HG03095 (cell line): ENCODE measurements around the gene RANBP3L.
"Not testable (repeated sequence)": the region's sequence is repeated elsewhere in the genome, so short reads cannot be mapped to it uniquely, and the experiment has no call there.

Experiments
- ATAC-seq: cut with Tn5 transposase; IDR thresholded peaks from one replicate; pipeline ENCODE4 v1.9.1; 2021; ENCODE audit warnings: moderate library complexity; ENCODE audit not compliant: unreplicated experiment

Gene RANBP3L

GRCh38 chr5:36297653-36298052 lies 4.0 kb downstream of the RANBP3L start:
- no peak for ATAC-seq

DNA sequence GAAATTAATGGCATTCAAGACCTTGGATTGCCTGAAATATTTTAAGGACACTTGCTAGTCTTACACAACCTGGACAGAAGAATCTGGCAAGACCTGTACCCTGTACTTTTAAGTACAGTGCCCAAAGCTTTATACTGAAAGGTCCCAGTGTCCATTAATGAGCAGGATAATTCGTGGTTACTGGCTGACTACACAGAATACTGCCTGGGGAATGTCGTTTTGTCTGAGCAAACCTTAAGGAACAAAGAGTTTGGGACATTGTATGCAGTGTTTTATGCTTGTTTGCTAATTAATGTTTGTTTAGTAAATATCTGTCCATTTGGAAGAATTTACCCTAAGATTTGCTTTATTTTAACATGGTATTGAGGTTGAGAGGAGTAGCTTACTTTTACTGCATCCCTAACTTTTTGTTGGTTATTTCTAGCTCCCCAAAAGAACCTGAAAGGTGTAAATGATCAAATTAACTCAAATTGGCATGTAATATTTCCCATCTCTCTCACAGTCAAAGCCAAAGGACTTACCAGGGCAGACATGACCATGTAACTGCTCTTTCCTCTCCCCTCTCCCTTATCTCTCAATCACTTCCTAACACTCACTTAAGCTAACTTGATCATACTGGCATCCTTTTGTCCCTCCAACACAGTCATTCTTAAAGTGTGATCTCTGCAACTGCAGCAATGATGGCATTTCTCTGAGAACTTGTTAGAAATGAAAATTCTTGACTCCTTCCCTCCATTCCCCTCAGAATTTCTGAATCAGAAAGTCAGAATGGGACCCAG lies 15.7 kb downstream of the RANBP3L start:
- no peak for ATAC-seq

DNA sequence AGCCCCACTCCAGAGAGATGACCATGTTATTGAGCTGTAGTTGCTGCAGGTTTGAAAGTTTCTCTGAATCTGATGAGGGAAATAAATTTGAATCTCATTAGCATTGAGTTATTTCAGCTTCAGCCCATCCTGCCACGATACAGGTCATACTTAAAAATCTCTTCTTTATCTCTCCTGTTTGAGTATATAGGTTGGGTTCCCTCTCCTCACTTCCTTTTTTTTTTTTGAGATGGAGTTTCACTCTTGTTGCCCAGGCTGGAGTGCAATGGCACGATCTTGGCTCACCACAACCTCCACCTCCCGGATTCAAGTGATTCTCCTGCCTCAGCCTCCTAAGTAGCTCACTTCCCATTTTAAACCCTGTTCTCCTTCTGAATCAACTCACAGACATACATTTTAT lies 17.9 kb downstream of the RANBP3L start:
- not testable (repeated sequence) for ATAC-seq

DNA sequence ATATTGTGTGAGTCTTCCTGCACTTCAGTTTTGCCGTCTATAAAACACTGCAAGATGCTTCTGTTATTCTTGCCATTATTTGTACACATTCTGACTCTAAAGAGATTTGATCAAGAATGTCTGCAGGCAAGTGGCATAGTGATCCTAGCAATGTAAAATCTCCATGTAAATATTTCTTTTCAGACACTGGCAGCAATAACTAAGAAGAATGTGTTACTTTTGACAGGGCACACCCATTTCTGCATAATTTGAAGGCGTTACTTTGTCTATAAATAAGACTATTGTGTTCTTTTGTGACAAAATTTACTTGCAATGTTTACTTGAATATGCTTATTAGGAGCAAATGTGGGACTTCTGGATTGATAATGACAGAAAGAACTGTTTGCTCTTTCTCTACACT lies 20.1 kb downstream of the RANBP3L start:
- ATAC-seq = no peak

DNA sequence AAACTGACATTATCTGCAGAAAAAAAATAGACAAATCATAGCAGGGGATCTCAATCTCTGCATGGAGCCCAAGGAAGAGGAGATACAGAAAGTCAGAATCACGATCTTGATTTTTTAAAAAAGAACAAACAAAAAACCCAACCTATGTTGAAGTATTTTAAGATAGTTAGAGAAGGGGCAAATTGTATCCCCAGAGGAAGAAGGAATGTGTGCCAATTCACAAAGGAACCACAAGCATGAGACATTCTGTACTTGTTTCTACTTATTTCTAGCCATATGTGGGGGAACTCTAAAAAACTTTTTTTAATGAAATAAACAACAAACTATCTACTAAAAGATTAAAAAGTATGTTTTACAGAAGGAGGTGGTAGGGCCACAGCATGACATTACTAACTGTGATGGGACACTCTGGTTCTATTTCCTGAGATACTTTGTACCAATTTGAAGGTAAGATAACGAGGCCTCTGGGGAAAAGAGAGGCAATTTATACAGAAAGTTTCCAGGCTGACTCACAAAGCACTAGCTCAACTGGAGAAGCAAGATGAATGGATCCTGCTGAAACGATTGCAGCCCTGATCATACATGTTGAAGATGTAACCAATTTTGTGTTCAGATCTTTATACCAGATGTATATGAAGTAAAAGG lies 22.5 kb downstream of the RANBP3L start:
- no peak for ATAC-seq

DNA sequence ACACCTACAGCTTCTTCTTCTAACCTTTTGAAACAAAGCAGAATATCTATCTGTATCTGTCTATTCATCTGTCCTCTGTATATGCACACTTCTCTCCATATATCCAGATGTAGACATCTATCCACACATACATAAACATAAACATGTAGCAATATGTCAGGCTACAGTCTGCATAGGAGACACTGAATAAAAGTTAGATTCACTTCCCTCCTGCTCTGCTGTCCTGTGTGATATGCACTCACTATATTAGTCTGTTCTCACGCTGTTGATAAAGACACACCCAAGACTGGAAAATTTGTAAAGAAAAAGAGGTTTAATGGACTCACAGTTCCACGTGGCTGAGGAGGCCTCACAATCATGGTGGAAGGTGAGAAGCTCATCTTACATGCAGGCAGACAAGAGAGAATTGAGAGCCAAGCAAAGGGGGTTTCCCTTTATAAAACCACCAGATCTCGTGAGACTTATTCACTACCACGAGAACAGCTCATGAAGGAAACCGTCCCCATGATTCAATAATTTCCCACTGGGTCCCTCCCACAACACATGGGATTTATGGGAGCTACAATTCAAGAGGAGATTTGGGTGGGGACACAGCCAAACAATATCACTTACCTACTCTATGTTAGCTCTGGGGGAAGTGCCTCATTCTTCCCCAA lies 24.1 kb downstream of the RANBP3L start:
- ATAC-seq = no peak

DNA sequence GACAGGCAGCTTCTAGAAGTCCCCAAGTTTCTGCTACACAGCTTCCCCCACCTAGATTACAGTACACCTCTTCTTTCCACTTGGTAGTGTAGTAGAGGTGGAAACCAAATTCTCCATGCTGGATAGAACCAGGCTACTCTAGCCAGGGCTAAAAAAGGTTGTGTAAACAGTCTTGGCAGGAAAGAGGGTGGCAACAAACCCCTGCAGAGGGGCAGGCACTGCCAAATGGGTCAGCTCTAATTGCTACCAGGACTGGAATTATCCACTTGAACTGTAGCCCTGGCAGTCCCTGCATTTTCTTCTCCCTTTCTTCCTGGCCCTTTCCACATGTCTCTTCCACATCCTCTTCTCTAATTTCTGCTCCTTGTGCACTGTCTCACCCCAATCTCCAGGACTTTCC lies 24.8 kb downstream of the RANBP3L start:
- ATAC-seq = no peak

DNA sequence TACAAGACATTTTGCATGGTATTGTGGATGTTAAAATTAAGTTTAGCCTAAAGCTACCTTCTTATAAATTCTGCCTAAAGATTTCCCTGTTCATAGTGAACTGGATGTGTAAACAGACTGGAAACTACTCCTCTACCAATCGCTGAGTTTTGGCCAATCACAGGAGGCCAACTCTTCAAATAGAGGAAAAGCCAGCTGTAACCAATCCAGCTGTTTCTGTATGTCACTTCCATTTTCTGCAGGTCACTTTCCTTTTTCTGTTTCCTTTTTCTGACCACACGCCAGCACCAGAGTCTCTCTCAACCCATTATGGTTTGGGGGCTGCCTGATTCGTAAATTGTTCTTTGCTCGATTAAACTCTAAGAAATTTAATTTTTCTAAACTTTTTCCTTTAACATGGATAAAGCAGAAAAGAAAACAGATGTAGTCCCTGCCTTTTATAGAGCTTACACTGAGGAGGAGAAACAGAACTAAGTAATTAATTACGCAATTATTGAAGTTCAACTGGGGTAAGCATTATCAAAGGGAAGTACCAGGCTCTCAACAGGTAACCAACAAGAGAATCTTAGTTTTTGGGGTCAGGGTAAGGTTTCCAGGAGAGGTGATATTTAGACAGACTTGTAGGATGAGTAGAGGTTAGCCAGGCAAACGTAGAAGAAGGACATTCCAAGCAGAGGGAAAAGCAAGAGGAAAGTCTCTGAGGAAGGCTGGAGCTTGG lies 27.7 kb downstream of the RANBP3L start:
- ATAC-seq = no peak

- ATAC-seq = no peak
Observed at GRCh38 chr5:36272136-36272690, 29.5 kb downstream of the RANBP3L start.

DNA sequence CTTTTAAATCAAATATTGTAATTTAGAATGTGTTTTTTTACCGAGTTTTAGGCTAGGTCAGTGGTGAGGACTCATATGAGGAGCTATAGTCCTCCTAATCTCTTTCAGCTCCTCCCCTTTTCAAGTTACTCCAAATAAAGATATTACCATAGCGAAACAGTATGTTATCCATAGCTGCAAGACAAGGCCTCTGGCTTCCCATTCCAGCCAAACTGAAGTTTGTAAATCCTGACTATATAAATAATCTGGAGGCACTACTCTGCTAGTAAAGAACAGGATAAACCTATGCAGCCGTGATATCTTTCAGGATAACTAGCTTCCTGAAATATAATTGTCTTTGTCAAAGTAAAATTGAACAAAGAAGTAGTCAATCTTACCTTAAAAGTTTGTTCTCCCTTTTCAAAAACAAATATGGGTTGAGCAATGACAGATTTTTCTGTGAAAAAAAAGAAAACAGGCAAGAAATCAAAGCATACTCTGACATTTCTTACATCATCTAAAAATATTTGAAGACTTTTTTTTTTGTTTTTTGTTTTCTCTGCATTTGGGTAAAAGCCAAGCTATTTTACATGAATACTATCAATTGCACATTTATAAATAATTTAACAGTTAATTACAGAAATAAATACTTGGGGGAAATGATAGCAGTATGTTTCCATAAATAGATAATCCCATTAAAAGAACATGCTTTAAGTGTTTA lies 30.7 kb downstream of the RANBP3L start:
- no peak for ATAC-seq

GRCh38 chr5:36270175-36270574 lies 31.5 kb downstream of the RANBP3L start:
- no peak for ATAC-seq

- no peak for ATAC-seq
Observed at GRCh38 chr5:36269478-36269877, 32.2 kb downstream of the RANBP3L start.

DNA sequence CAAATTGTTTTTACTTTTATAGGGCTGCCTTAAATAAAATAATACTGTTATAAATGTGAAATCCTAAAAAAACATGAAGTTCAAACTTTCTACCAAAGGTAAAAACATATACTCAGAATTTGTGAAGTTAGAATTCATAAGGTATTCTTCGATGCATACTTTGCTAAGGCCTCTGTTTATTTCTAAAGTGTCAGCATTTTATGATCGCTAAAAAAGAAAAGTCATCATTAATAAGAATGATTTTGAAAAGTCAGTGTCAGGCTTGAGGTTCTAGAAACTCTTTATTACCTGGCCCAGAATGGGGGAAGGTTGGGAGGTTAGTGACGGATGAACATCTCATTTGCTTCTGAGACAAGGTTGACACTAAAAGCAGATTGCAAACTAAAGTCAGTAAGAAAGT lies 33.8 kb downstream of the RANBP3L start:
- ATAC-seq = no peak

DNA sequence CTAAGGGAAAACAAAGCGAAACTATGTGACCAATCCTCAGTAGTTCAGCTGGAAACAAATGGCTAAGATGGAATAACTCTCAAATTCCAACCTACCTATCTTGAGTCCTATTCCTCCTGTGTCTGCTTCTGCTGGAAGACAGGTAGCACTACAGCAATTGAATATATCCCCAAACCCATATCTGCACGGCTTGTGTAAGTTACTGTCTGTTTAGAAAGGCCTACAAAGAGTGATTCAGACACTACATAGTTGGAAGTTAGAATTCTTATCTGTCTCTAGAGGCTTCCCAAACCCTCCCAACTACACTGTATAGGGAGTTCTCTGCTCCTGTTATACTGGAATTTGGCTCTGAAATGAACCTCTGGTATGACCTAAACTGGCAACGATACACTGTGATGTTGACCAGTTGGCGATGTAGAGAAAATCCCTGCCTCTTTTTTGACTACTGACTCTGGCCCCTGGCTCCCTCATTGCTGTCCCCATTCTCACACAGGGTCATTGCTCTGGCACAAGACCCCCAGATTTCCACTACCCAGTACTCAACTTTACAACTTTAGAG lies 37.4 kb downstream of the RANBP3L start:
- no peak for ATAC-seq

DNA sequence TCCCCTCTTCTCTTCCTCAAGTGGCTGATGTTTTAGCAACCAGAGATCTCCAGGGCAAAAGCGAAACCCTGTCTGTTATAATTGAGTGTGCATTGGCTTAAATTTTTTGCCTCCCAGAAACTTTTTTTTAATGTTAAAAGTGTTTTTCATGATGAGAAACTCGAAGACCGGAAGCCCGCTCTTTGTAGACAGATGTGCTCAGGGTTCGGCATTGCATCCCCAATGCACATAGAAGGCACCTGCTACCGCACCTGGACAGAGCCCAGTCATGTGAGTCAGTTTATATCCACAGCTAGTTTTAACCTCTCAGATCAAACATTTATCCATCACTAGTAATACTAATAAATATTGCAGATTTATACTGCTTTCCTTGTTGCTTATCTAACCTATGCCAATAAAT lies 40.5 kb downstream of the RANBP3L start:
- ATAC-seq = no peak

GRCh38 chr5:36253575-36253974 lies 48.1 kb downstream of the RANBP3L start:
- ATAC-seq = no peak

GRCh38 chr5:36252722-36253365 lies 48.9 kb downstream of the RANBP3L start:
- no peak for ATAC-seq

DNA sequence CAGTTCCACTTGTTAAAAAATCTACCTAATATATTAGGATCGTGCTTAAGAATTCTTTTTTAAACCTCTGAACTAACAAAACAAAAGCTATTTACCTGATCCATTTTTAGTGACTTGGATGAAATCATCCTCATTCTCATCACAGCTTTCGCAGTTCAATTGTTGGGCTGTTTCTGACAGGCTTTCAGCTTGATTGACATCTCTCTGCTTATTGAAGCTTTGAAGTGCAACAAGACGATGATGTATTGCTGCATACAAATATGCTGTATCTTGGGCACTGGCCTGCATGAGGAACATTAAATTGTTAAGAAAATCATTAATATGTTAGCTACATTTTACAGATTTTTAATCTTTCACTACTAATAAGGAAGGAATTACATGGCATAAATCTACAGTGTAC lies 50.5 kb downstream of the RANBP3L start:
- ATAC-seq = no peak

- no peak for ATAC-seq
Observed at GRCh38 chr5:36250427-36250826, 51.3 kb downstream of the RANBP3L start.
